NB4 (cell line): ENCODE measurements around the gene SAMD14.

Experiments
- DNase-seq: peaks from one replicate; pipeline ENCODE4 v3.0.0; 2010; ENCODE audit warnings: low read depth
- H3K4me3 ChIP-seq: one replicate; pipeline ENCODE4 v1.5.1; 2011; ENCODE audit warnings: mild to moderate bottlenecking, low read depth, low read length, moderate library complexity
- MYC ChIP-seq: IDR thresholded peaks from 2 replicates; pipeline ENCODE4 v1.6.1; 2011; ENCODE audit warnings: low read depth, low read length
- POLR2A ChIP-seq: IDR thresholded peaks from 2 replicates; pipeline ENCODE4 v1.6.1; 2011; ENCODE audit warnings: mild to moderate bottlenecking; ENCODE audit not compliant: insufficient read length; ENCODE audit errors: extremely low read depth
- TF ChIP-seq, protein P1 (sequence below): IDR thresholded peaks from one replicate; pipeline ENCODE4 v1.5.1; 2012; ENCODE audit warnings: low read depth, low read length
- TF ChIP-seq, protein P2 (sequence below): IDR thresholded peaks from 2 replicates; pipeline ENCODE4 v1.6.1; 2011; ENCODE audit warnings: low read depth, low read length

The SAMD14 gene

DNA sequence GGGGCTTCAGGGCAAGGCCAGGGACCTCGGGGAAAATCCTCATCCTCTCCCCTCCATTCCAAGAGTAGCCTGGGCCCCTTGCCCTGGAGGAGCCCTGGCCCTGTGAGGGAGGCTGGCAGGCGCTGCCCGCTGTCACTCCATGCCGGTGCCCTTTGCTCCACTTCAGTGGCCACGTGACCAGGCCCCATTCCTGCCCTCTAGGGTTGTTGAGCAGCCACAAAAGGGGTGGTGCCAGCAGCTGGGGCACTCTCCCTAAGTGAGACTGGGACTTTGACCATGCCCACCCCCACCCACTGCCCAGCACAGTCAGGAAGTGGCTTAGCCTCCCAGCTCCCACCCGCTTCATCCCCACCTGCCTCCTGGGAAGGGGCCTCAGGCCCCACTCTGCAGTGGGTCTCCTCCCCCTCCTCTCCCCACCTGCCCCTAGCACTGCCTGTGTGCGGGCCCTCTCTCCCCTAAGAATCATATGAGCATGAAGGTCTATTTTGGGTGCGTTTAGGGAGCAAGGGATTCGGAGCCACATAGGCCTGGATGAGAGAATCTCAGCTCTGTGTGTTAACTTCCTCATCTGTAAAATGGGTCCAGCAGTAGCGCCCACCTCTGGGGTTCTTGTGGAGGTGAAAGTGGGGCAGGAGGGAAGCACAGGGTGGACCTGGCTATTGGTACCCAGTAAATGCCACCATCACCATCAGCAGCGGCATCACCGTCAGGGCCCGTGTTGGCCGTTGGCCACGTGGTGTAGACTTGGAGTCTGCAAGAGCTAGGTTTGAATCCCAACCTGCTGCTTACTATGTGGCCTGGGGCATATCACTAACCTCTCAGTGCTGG lies 27.6 kb downstream of the SAMD14 start:
- no peak overlapping the region for H3K4me3 ChIP-seq
- TF ChIP-seq, protein P1, sequence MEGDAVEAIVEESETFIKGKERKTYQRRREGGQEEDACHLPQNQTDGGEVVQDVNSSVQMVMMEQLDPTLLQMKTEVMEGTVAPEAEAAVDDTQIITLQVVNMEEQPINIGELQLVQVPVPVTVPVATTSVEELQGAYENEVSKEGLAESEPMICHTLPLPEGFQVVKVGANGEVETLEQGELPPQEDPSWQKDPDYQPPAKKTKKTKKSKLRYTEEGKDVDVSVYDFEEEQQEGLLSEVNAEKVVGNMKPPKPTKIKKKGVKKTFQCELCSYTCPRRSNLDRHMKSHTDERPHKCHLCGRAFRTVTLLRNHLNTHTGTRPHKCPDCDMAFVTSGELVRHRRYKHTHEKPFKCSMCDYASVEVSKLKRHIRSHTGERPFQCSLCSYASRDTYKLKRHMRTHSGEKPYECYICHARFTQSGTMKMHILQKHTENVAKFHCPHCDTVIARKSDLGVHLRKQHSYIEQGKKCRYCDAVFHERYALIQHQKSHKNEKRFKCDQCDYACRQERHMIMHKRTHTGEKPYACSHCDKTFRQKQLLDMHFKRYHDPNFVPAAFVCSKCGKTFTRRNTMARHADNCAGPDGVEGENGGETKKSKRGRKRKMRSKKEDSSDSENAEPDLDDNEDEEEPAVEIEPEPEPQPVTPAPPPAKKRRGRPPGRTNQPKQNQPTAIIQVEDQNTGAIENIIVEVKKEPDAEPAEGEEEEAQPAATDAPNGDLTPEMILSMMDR: no peak
- TF ChIP-seq MYC: no peak
- no peak for TF ChIP-seq POLR2A
- TF ChIP-seq, protein P2, sequence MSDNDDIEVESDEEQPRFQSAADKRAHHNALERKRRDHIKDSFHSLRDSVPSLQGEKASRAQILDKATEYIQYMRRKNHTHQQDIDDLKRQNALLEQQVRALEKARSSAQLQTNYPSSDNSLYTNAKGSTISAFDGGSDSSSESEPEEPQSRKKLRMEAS: no peak
- DNase-seq: no peak

DNA sequence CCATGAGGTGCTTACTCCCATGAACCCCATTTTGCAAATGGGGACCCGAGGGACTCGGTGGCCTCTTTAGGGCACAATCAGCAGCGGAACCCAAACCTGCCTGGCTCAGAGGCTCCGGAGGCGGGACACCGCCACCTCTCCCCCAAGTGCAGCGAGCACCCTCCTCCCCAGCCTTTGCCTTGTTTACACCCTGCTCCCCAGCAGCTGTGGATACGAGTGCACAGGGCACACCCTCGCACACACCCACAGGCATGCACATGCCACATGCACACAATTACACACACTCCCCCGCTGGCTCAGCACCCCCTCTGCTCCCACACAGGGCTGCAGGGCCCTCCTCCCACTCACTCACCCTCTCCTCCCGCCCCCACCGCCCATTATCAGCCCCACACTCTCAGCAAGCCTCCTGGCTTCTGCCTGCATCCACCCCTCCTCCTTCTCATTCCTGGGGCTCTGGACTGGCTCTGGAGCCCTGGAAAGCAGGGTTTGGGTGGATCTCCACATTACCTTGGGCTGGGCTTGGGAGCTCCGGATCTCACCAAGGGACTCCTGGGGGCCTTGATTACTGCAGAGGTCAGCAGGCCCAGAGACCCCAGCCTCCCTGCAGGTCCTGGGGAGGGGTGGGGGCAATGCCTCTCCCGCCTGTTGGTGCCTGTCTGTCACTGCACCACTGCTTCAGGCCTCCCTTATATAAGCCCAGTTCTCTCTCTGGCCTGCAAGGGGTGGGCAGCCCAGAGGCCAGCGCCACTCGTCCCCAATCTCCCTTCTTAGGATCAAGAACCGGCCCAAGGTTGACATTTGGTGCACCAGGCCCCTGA lies 28.4 kb downstream of the SAMD14 start:
- H3K4me3 ChIP-seq: no peak overlapping the region
- no peak for TF ChIP-seq POLR2A
- TF ChIP-seq, protein P2: no peak
- TF ChIP-seq, protein P1: no peak
- TF ChIP-seq MYC: no peak
- peak; percentile 50 for DNase-seq

DNA sequence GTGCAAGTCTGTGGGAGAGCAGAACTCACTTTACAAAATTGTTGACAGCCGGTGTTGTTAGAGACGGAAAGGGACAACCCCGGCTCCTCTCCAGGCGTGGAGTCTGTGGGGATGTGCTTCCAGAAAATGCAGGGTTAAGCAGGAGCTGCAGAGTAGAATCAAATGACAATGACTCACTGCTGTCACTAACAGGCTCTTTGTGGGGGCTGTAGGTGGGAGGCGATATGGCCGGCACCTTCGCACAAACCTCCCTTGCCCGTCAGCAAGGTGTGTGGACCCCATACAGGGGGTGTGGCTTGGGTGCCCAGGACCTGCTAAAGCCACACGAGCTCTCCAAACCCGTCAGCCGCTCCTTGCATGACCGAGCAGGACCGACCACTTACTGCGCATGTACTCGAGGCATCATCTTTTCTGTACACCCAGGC lies 29.0 kb downstream of the SAMD14 start:
- no peak for DNase-seq
- TF ChIP-seq, protein P1: no peak
- TF ChIP-seq MYC: no peak
- TF ChIP-seq POLR2A: no peak
- TF ChIP-seq, protein P2: no peak
- H3K4me3 ChIP-seq: no peak overlapping the region

DNA sequence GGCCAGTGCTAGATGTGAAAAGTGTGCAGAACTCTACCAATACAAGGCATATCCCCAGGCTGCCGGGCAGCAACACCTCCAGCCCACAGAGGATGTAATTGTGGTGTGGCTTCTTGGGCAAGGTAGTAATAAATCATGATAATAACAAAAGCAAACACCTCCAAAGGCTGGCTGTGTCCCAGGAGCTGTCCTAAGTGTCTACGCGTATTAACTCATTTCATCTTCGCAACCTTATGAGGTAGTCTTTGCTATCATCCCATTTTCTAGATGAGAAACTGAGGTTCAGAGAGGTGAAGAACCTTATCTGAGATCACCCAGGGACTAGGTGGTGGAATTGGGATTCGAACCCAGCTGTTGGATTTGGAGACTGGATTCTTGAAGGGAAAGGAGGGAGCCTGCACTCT lies 29.5 kb downstream of the SAMD14 start:
- no peak for TF ChIP-seq MYC
- TF ChIP-seq, protein P2: no peak
- TF ChIP-seq POLR2A: no peak
- TF ChIP-seq, protein P1: no peak
- DNase-seq: no peak
- no peak overlapping the region for H3K4me3 ChIP-seq

DNA sequence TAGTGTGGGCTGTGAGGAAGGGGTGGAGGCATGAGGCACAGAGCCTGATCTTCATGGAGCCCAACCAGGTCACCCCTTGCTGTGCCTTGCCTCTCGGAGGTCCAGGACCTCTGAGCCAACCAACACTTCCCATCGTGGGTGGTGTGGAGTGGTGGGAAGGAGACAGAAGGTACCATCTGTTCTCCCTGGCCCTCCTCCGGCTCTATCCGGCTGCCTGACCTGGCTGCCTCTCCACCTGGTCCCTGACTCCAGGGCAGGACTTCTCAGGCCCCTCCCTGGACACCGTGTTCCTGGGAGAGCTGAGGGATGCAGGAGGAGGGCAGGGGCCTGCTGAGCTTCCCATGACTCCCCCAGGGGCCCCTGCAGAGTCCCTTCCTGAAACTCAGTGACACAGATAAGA lies 31.0 kb downstream of the SAMD14 start:
- DNase-seq: no peak
- TF ChIP-seq, protein P2: no peak
- TF ChIP-seq MYC (no peak), POLR2A (no peak)
- TF ChIP-seq, protein P1: no peak
- no peak overlapping the region for H3K4me3 ChIP-seq
